Glutamatergic neuron (in vitro differentiated cells): ENCODE results near the gene PPP1R7. TPM values are rescaled to one million over a fixed set of nuclear protein-coding genes. Genes with fewer than 3 reads are reported as not detected.

Experiments
- DNase-seq: peaks from one replicate; pipeline ENCODE4 v3.0.0; 2022
- H3K27ac Mint-ChIP-seq: one replicate; pipeline ENCODE4 v1.8.0; 2020; ENCODE audit warnings: mild to moderate bottlenecking, mixed read lengths, inconsistent platforms; ENCODE audit not compliant: unreplicated experiment
- H3K27me3 Mint-ChIP-seq: one replicate; pipeline ENCODE4 v1.8.0; 2020; ENCODE audit warnings: mild to moderate bottlenecking, moderate library complexity, mixed read lengths, inconsistent platforms; ENCODE audit not compliant: unreplicated experiment
- H3K36me3 Mint-ChIP-seq: one replicate; pipeline ENCODE4 v1.8.0; 2020; ENCODE audit warnings: mild to moderate bottlenecking, mixed read lengths, inconsistent platforms; ENCODE audit not compliant: unreplicated experiment
- H3K4me1 Mint-ChIP-seq: one replicate; pipeline ENCODE4 v1.8.0; 2020; ENCODE audit warnings: mild to moderate bottlenecking, low read depth, mixed read lengths, inconsistent platforms; ENCODE audit not compliant: unreplicated experiment
- H3K4me3 Mint-ChIP-seq: one replicate; pipeline ENCODE4 v1.8.0; 2020; ENCODE audit warnings: mild to moderate bottlenecking, mixed read lengths, inconsistent platforms; ENCODE audit not compliant: unreplicated experiment
- H3K9me3 Mint-ChIP-seq: one replicate; pipeline ENCODE4 v1.8.0; 2020; ENCODE audit warnings: mild to moderate bottlenecking, moderate library complexity, mixed read lengths, inconsistent platforms; ENCODE audit not compliant: unreplicated experiment
- CTCF ChIP-seq: fragments of 200-600 bp; sonication (generic); IDR thresholded peaks from one replicate; pipeline ENCODE4 v1.5.0; 2021; ENCODE audit not compliant: partially characterized antibody, unreplicated experiment
- total RNA-seq: library from RNA; stranded (reverse); fragmentation: NEBNext Ultra II Directional; extraction: Animal tissue kit (Norgen Biotek cat#: 25700); gene quantifications from one replicate; pipeline ENCODE4 v1.2.1, GENCODE V29; 2021; ENCODE audit not compliant: unreplicated experiment

The PPP1R7 gene
- total RNA-seq, 1 donor from 2014 or later = 53.9 TPM

- no peak for TF ChIP-seq CTCF
- Mint-ChIP-seq H3K36me3 (no peaks in the 10 kb centered on the region), H3K9me3 (peaks cover 4% of the 10 kb centered on the region), H3K4me3 (no peak overlapping the region), H3K27ac (no peak overlapping the region), H3K27me3 (peaks cover 1% of the 10 kb centered on the region), H3K4me1 (no peaks in the 10 kb centered on the region)
- no peak for DNase-seq
Measured at GRCh38 chr2:241177526-241178334, 27.5 kb downstream of the PPP1R7 start.

- no peaks in the 10 kb centered on the region for H3K36me3 Mint-ChIP-seq
- peaks cover 4% of the 10 kb centered on the region for H3K9me3 Mint-ChIP-seq
- H3K4me3 Mint-ChIP-seq = no peak overlapping the region
- peaks cover 1% of the 10 kb centered on the region for H3K27me3 Mint-ChIP-seq
- H3K4me1 Mint-ChIP-seq = no peaks in the 10 kb centered on the region
- TF ChIP-seq CTCF = no peak
- no peak for DNase-seq
- H3K27ac Mint-ChIP-seq = no peak overlapping the region
Measured at GRCh38 chr2:241178961-241179360, 28.7 kb downstream of the PPP1R7 start.

- Mint-ChIP-seq H3K27me3 (no peaks in the 10 kb centered on the region), H3K27ac (no peak overlapping the region), H3K4me1 (no peaks in the 10 kb centered on the region), H3K4me3 (no peak overlapping the region), H3K36me3 (no peaks in the 10 kb centered on the region), H3K9me3 (peaks cover 4% of the 10 kb centered on the region)
- no peak for TF ChIP-seq CTCF
- DNase-seq = no peak
Measured at GRCh38 chr2:241179899-241180298, 29.6 kb downstream of the PPP1R7 start.

GRCh38 chr2:241180495-241180894 lies 30.2 kb downstream of the PPP1R7 start:
- H3K27ac Mint-ChIP-seq = no peak overlapping the region
- TF ChIP-seq CTCF = no peak

GRCh38 chr2:241182126-241182525 lies 31.9 kb downstream of the PPP1R7 start:
- DNase-seq = no peak

More at GRCh38 chr2:241180495-241180894, 30.2 kb downstream of the PPP1R7 start:
- H3K9me3 Mint-ChIP-seq = peaks cover 4% of the 10 kb centered on the region
- H3K4me3 Mint-ChIP-seq = no peak overlapping the region
- no peaks in the 10 kb centered on the region for H3K4me1 Mint-ChIP-seq
- DNase-seq = no peak
- no peaks in the 10 kb centered on the region for H3K36me3 Mint-ChIP-seq
- no peaks in the 10 kb centered on the region for H3K27me3 Mint-ChIP-seq

More at GRCh38 chr2:241182126-241182525, 31.9 kb downstream of the PPP1R7 start:
- Mint-ChIP-seq H3K36me3 (no peaks in the 10 kb centered on the region), H3K27me3 (no peaks in the 10 kb centered on the region), H3K27ac (no peak overlapping the region), H3K9me3 (peaks cover 5% of the 10 kb centered on the region), H3K4me3 (no peak overlapping the region), H3K4me1 (no peaks in the 10 kb centered on the region)
- TF ChIP-seq CTCF = no peak
